ENCODE measurements around the gene G2E3. TPM values are rescaled to one million over a fixed set of nuclear protein-coding genes. Genes with fewer than 3 reads are reported as not detected.
A peak's percentile ranks its signal among the peaks of the same experiment; 100 is the strongest.

G2E3 gene
- total and polyA plus RNA-seq, 2 donors (not counting 3 experiments of a cell fraction or from before 2014, with no cell fraction given): 4.2 to 34.8 TPM

DNA sequence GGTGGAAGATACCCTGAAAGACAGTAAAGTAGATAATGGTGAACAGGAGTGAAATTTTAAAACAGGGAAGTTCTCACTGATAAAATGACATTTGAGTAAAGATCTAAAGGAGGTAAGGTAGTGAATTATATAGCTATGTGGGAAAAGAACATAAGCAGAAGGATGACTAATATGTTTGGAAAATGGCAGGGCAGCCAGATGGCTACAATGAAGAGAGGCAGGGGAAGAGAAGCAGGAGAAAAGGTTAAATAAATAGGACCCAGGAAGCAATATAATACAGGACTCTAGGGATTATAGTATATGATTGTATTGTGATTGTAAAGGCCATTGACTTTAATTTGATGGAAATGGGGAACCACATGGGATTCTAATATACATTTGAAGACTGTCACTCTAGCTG, 96.2 kb downstream of the G2E3 start:
- H3K9me3 ChIP-seq (replicated peaks; ENCODE audit: control insufficient read depth, insufficient read depth, low read length): no peaks in the 10 kb centered on the region
- H3K79me2 ChIP-seq (ENCODE audit: control insufficient read depth, insufficient read depth, low read length): no peaks in the 10 kb centered on the region
- H3K36me3 ChIP-seq (ENCODE audit: control insufficient read depth in 2 of 2, extremely low read depth in 1 of 2, insufficient read depth in 2 of 2, low read length in 2 of 2): peaks cover 3 to 8% of the 10 kb centered on the region in 2 experiments
- no peaks in the 10 kb centered on the region for H3K27me3 ChIP-seq (ENCODE audit: control insufficient read depth in 2 of 2, insufficient read depth in 2 of 2, low read length in 2 of 2)
- no peaks in the 10 kb centered on the region for H4K20me1 ChIP-seq (replicated peaks; ENCODE audit: control insufficient read depth, extremely low read depth, insufficient read depth, low read length)
- ChIA-PET POLR2A (no interaction called here), CTCF (interaction anchor here (1.1 to 1.2 kb wide), 2 partner anchors 252 to 702 kb away, joined by 3 read pairs; no protein-coding TSS in a partner anchor)
- H3K4me1 ChIP-seq (ENCODE audit: control insufficient read depth, extremely low read depth, insufficient read depth, low read length): no peaks in the 10 kb centered on the region
- DNase-seq (ENCODE audit: low read depth, low spot score) (peak; percentile 5), FAIRE-seq (no peak)
- H3K9me1 ChIP-seq (replicated peaks; ENCODE audit: control insufficient read depth, extremely low read depth, insufficient read depth, low read length): no peaks in the 10 kb centered on the region
- TF ChIP-seq MYC (IDR thresholded peaks at IDR 0.05; ENCODE audit: low read depth, low read length) (no peak), FOS (IDR thresholded peaks at IDR 0.05; ENCODE audit: borderline replicate concordance, insufficient read depth, low read length) (no peak), JUN (IDR thresholded peaks at IDR 0.05; ENCODE audit: borderline replicate concordance, insufficient read depth, insufficient read length, low read depth) (no peak), POLR2A (IDR thresholded peaks at IDR 0.05; ENCODE audit: low read depth, low read length) (no peak), POLR2AphosphoS5 (IDR thresholded peaks at IDR 0.05; ENCODE audit: insufficient read depth, low read depth, low read length) (no peak), GATA2 (IDR thresholded peaks at IDR 0.05; ENCODE audit: insufficient read depth, insufficient read length, low read depth, low read length) (no peak), EZH2 (IDR thresholded peaks at IDR 0.05; ENCODE audit: borderline replicate concordance, low read depth, low read length, severe bottlenecking) (no peak)
- TF ChIP-seq, protein P1, sequence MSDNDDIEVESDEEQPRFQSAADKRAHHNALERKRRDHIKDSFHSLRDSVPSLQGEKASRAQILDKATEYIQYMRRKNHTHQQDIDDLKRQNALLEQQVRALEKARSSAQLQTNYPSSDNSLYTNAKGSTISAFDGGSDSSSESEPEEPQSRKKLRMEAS (IDR thresholded peaks at IDR 0.05; ENCODE audit: insufficient read depth, insufficient read length): no peak
- TF ChIP-seq, protein P2, sequence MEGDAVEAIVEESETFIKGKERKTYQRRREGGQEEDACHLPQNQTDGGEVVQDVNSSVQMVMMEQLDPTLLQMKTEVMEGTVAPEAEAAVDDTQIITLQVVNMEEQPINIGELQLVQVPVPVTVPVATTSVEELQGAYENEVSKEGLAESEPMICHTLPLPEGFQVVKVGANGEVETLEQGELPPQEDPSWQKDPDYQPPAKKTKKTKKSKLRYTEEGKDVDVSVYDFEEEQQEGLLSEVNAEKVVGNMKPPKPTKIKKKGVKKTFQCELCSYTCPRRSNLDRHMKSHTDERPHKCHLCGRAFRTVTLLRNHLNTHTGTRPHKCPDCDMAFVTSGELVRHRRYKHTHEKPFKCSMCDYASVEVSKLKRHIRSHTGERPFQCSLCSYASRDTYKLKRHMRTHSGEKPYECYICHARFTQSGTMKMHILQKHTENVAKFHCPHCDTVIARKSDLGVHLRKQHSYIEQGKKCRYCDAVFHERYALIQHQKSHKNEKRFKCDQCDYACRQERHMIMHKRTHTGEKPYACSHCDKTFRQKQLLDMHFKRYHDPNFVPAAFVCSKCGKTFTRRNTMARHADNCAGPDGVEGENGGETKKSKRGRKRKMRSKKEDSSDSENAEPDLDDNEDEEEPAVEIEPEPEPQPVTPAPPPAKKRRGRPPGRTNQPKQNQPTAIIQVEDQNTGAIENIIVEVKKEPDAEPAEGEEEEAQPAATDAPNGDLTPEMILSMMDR (IDR thresholded peaks at IDR 0.05; ENCODE audit: extremely low read depth in 1 of 2, insufficient read depth in 1 of 2, low read depth in 1 of 2, low read length in 2 of 2): no peak
- intact Hi-C loops (cut with micrococcal nuclease): loop anchor here (10.0 kb wide), 2 partner anchors 430 to 700 kb away; no protein-coding TSS in a partner anchor
- no peak overlapping the region for H3K9ac ChIP-seq (replicated peaks; ENCODE audit: extremely low read depth, insufficient read depth, low read length)
- H3K4me3 ChIP-seq (replicated peaks in 1 of 3; ENCODE audit: insufficient read depth in 1 of 3, low read depth in 1 of 3, low read length in 3 of 3): no peak overlapping the region
- dilution Hi-C loops (cut with MboI; ENCODE audit: extremely low pct_ligation_motif_present, low sequenced_read_pairs): no loop called here
- H2AFZ ChIP-seq (ENCODE audit: low read depth, low read length): no peak overlapping the region
- BruUV-seq (replicated peaks): no TSS peak
- H3K27ac ChIP-seq (ENCODE audit: insufficient read depth, low read depth, low read length): no peak overlapping the region
- H3K4me2 ChIP-seq (ENCODE audit: insufficient read depth, low read length): peak overlapping the region; percentile 12

Data from endothelial cell of umbilical vein (primary cell).